Measurements from ENCODE around the gene PFKFB4.

The PFKFB4 gene

DNA sequence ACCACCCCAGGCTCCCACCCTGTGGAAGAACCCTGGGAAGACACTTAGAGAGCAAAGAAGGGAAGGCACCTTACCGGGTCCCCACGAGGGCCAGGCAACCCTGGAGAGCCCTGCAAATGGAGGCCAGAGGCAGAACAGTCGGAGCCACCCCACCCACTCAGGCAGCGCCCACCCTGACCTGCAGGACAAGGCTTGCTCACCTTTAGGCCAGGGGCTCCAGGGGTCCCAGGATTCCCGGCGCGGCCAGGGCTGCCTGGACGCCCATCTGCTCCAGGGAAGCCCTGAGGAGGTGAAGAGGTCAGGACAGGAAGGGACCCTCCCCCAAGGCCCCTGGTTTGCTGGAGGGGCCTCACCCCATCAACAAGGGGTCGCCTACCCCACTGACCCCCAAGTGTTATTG lies 28.2 kb upstream of the PFKFB4 start:
- no peak for DNase-seq (ENCODE audit: low read depth)

DNA sequence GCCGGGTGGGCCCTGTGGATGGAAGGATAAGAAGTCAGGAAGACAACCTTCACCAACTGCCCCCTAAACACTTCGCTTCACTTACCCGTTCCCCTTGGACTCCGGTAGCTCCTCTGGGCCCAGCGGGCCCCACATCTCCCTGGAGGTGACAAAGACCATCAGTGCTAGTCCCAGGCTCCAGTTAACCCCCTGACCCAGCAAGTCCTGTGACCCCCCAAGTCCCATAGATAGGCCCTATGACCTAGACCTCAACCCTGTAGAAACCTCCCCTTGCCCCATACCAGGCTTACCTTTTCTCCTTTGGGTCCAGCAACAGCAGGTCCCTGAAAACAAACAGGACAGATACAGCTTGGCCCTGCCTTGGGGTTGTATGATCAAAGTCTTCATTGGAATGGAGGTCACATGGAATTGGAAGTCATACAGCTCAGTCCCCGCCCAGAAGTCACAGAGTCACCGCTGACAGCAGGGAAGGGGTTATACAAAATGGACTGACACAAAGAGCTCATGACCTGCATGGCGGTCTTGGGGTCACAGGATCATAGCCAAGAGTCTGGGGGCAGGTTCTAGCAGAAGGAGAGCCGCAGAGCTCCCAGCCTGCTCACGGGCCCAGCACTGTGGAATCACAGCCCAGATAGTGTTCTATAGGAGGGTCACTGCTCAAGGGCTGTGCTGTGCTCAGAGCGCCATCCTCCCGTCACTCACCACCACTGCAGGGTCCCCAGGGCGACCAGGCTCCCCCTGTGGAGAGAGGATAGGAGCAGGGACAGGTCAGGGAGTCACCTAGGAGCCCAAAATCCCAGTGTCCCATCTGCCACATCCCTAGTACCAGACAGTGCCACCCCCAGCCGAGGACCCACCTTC lies 25.2 kb upstream of the PFKFB4 start:
- no peak for DNase-seq (ENCODE audit: low read depth)

DNA sequence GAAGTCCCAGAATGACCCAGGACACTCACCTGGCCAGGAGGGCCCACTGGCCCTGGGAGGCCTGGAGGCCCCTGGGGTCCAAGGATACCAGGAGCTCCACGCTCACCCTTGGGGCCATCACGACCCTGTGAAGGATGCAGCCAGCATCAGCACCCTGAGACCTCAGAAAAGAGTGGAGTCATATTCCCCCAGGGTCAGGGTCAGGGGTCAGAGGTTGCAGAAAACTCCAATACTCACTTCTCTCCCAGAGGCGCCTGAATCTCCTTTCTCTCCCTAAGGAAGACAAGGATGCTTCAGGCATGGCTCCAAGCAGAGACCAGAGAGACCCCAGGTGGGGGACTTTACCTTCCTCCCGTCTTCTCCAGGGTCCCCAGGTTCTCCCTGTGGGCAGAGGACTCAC lies 20.0 kb upstream of the PFKFB4 start:
- no peak for DNase-seq (ENCODE audit: low read depth)

DNA sequence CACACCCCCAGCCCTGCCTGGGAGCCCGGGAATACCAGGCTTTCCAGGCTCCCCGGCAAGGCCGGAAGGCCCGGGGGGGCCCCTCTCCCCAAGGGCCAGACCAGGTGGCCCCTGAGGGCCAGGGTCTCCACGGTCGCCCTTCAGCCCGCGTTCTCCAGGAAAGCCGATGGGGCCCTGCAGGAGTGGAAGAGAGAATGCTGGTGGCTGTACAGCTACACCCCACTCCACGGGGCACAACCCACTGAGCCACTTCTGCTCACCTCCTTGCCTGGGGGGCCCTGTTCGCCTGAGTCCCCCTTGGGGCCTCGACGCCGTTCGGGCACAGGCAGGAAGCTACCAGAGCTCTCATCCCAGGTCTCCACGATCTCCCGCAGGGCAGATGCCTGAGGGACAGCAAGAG lies 18.8 kb upstream of the PFKFB4 start:
- DNase-seq (ENCODE audit: low read depth), result no peak

DNA sequence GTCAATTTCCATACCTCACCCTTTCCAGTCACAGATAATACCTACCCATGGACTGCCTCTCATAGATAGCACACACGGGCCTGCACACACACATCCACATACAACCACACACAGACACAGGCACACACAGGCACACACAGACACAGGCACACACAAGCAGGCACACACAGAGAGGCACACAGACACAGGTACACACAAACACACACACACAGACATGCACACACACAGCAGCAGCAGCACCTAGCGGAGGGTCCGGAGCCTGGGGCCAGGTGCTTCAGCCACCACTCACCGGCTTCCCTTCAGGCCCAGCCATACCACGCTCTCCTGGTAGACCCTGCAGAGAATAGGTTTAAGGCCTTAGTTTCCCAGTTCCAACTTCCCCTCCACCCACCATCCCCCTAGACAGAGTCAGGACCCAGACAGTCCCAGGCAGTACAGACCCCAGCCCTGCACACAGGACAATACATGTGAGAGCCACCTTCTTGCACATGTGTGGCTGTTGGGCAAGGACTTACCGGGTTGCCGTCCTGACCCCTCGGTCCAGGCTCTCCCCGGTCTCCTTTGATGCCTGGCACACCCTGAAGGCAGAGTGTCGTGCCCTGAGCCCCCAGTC lies 17.5 kb upstream of the PFKFB4 start:
- DNase-seq (ENCODE audit: low read depth), result no peak

DNA sequence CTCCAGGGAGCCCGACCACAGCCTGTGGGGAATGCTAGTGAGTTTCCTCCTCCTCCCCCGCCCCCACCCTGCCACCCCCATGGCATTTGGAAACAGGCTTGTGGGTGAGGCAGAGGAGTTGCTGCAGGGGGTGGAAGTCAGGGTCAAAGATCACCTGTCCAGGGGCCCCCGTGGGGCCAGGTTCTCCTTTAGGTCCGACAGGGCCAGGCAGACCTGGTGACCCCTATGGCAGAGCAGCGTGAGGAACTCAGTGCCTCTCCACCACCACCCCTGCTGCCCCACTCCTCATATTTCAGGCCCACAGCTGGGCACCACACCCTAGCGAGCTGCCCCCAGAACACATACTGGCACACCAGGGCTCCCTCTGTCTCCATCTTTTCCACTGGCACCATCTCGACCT lies 15.9 kb upstream of the PFKFB4 start:
- DNase-seq (ENCODE audit: low read depth), result no peak

DNA sequence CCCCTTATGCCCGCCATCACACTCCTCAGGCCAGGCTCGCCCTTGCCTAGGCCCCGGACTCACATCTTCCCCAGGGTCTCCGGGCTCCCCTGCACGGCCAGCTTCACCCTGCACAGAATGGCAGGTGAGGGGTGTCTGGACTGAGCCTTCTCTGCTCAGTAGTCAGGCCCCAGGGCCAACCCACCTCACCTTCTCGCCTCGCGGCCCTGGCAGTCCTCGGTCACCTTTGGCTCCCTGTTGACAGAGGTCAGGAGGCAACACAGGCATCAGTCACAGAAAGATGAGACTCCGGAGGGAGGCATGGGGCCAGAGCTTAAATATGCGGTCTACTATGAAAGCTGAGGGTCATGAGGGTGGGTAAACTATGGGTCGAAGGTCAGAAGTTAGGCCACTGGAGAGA lies 15.3 kb upstream of the PFKFB4 start:
- DNase-seq (ENCODE audit: low read depth), result no peak

DNA sequence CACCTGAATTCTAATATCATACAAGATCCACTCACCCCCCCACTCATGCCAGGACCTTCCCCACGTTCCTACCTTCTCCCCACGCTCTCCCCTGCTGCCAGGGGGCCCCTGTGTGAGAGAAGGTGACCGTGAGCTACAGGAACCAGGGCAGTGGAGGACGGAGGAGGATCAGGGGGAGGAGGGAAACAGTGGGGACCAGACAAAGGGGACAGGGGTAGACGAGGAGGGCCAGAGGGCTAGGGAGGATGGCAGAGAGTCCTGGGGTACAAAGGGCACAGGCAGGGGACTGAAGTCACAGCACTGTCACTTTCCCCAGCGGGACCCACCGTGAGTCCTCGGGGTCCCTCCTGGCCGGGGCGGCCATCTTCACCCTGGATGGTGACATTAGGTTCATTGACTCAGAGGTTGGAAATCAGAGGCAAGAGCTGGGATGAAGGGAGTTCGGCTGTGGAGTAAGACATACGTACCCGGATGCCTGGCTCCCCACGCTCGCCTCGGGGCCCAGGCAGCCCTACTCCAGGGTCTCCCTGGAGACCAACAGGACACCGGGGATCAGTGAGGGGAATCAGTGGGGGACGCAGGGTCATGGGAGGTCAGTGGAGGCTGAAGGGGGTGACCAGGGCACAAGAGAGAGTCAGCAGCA lies 13.3 kb upstream of the PFKFB4 start:
- DNase-seq (ENCODE audit: low read depth), result no peak

DNA sequence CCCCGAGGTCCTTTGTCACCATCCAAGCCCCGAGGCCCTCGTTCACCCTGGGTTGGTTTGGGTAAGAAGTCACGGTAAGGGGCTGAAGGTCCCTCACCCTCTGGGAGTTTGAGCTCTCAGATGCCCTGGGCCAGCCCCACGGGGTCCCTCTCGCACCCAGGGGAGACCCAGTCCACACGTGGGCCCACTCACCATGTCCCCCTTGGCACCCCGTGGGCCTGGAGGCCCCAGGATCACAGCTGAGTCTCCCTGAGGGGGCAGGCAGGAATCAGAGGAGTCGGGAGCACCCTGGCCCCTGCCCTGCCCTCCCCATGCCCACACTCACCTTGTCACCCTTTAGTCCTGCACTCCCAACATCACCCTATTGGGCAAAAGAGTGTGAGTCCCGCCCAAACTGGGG lies 12.8 kb upstream of the PFKFB4 start:
- DNase-seq (ENCODE audit: low read depth), result no peak

DNA sequence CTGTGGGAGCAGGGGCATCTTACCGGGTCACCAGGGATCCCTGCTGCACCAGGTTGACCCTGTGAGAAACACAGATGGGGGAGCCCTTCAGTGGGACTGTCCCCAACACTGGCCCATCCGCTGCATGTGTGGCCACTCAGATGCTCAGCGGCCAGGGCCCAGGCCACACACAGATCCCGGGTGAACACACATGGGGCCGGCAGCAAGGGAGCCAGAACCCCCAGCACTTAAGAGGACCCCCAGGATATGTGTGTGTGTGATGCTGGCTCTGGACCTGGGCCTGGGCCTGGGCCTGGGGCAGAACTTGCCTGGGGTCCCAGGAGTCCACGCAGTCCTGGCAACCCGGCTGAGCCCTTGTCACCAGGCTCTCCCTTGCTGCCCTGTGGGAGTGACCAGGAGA lies 11.9 kb upstream of the PFKFB4 start:
- DNase-seq (ENCODE audit: low read depth), result no peak

DNA sequence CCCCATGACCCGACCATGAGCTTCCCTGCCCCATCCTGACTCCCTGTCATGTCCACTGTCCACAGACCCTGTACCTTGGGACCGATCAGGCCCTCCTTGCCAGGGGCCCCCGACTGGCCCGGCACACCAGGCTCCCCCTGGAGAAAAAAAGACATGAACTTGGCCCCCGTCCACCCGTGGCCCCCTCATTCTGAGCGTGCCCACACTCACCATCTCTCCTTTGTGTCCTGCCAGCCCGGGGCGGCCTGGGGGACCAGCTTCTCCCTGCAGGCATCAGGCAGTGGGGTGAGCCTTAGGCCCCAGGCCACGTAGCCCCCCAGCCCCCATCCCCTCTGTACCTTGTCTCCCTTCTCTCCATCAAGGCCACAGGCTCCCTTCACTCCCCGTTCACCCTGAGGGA lies 10.9 kb upstream of the PFKFB4 start:
- no peak for DNase-seq (ENCODE audit: low read depth)

DNA sequence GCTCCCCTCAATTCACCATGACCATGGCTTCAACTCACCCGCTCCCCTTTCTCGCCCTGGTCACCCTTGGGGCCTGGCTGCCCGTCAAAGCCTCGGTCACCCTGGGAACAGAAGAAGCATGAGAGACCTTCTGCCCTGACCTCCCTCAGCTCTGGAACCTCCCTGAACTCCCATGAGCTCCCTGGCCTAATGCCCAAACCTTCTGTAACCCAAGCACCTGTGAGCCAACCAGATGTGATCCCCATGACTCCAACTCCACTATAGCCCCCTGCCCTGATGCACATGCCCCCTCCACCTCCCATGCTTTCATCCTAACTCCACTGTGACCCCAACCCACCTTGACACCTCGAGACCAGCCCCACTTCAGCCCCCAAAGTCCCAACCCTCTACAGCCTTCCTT lies 10.5 kb upstream of the PFKFB4 start:
- DNase-seq (ENCODE audit: low read depth), result no peak

DNA sequence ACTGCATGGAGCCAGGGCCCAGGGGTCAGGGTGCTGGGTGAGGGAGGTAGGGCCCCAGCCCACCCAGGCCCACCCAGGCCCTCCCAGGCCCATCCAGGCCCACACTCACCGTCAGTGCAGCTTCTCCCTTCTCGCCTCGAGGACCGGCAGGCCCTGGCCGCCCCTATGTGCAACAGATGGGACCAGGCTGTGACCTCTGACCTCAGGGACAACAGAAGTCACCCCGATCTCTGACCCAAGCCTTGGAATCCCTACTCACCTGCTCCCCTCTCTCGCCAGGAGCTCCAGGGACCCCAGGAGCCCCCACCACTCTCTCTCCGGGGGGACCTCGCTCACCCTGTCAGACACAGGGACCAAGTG lies 9.8 kb upstream of the PFKFB4 start:
- no peak for DNase-seq (ENCODE audit: low read depth)

DNA sequence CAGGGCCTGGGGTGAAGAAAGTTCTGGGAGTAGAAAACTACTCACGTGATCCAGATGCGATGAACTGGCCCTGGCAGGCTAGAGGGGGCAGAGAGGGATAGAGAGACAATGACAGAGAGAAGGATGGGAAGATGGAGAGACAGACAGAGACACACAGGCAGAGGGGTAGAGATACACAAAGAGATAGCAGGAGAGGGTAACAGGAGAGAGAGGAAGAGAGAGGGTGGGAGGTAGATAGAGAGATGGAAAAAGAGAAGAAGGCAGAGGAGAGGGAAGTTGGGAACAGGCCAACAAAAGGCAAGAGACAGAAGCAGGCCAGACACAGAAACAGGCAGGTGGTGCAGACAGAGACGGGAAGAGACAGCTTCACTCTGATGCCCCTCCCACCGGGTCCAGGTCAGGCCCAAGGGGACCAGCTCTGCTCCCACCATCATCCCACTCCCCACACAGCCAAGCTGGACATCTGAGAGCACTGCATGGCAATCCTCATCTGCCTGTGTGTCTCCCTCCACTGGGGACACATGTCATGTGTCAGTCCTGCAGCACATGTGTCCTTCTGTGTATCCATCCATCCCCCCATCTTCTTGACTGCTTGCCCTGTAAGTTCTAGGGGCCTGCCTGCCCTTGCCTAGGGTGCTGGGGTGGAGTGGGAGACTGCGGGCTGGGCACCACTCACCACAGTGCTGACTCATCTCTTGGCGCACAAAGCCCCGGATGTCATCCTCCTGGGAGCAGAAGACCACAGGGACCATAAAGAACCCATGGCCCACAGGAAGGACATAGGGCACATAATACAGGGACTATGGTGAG lies 9.2 kb upstream of the PFKFB4 start:
- no peak for DNase-seq (ENCODE audit: low read depth)

DNA sequence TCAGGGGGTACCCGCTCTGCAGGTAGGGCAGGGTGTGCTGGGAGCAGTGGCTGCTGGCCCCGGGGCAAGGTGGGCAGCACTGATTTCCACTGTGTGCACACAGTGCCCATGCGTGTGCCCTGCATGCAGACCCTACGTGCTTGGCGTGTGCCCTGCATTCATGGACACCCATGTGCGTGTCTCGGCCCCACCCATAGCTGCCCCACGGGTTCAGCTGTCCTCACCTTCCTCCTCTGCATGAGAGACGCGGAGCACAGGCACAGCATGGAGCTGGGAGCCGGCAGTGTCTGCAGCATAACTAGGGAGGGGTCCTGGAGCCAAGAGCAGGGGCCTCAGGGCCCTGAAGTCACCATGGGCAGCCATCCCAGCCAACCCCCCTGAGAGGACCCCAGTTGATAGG lies 8.6 kb upstream of the PFKFB4 start:
- no peak for DNase-seq (ENCODE audit: low read depth)

DNA sequence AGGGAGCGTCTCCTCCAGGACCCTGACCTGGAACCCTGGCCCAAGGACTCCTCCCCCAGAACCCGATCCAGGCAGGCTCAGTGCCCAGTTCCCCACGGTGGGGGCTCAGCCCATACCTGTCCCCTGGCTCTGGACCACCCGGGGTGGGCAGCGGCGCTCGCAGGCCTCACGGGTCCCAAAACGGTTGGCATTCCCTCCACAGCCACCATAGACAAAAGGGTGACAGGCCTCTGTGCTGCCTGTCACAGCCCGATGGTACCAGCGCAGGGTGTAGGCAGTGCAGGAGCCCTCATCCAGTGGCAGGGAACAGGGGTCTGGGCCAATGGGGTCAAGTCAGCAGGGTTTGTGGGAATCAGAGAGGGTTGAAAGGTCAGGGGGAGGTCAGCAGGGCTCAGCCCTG lies 8.1 kb upstream of the PFKFB4 start:
- no peak for DNase-seq (ENCODE audit: low read depth)

DNA sequence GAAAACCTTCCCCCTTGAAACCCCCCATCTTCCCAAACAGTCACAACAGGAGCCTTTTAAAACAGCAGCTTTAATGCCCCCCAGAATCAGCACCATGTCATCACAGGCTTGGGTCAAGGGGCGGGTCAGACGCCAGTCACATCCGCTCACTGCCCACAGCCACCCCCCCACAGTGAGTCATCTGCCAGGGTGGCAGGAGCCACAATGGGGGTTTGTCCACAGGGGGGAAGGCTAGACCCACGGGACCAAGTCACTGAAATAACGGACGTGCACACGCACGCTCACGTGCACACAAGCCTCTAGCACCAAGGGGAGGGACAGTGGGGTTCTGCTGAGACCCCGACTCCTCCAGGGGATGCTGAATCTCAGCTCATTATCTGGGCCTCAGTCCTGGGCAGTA lies 7.4 kb upstream of the PFKFB4 start:
- no peak for DNase-seq (ENCODE audit: low read depth)

DNA sequence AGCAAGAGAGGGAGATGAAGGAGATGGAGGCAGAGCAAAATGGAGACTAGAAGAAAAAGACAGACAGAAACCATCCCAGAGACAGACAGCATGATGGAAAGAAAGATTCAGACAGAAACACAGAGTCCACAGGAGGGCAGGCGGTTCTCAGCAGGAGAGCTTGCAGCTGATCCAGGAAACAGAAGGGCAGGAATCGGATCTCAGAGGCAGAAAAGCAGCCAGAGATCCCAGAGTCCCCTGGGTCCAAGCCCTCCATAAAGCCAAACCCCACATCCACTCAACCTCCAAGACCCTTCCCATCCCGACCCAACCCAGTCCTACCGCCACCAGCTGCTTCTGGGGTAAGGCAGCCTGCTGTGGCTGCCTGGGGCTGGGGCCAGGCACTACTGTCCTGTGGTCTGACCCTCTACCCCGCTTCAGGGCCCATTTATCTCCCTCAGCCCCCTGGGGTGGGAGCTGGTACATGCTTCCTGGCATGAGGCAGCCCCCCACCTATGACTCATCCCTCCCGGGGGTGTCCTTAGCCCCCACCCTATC lies 6.8 kb upstream of the PFKFB4 start, which contains the start of gene UCN2:
UCN2 (minus strand) TSS at position 400 of the 537 bp plus-strand sequence. CDS start 657 bp downstream, outside the sequence.
- DNase-seq (ENCODE audit: low read depth), result peak; percentile 36

DNA sequence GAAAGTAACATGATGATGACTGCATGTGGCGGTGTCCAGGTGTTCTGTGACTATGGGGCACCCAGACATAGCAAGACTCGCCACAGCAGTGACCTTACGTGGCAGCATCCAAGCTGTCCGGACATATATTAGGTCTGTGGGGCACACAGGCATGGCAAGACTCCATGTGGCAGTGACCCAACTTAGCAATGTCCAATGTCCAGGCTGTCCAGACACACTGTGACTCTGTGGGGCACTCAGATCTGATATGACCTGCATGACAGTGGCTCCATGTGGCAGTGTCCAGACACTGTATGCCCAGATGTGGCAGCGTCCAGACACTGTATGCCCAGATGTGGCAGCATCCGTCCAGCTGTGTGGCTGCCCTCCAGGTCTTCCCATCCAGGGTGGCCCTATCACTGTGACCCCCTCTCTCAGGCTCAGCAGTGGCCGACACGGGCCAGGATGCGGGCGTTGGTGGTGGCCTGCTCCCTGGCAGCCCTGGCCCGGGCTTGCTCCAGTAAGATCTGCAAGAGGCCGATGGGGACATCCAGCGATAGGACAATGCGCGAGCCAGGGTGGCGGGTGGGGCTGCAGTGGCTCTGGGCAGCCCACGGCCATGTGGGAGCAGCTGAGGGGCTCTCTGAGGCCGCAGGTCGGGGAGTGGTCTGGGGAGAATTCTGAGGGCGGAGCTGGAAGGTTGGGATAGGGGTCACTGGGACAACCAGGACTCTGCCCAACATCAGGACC lies 5.9 kb upstream of the PFKFB4 start:
- DNase-seq (ENCODE audit: low read depth), result no peak

DNA sequence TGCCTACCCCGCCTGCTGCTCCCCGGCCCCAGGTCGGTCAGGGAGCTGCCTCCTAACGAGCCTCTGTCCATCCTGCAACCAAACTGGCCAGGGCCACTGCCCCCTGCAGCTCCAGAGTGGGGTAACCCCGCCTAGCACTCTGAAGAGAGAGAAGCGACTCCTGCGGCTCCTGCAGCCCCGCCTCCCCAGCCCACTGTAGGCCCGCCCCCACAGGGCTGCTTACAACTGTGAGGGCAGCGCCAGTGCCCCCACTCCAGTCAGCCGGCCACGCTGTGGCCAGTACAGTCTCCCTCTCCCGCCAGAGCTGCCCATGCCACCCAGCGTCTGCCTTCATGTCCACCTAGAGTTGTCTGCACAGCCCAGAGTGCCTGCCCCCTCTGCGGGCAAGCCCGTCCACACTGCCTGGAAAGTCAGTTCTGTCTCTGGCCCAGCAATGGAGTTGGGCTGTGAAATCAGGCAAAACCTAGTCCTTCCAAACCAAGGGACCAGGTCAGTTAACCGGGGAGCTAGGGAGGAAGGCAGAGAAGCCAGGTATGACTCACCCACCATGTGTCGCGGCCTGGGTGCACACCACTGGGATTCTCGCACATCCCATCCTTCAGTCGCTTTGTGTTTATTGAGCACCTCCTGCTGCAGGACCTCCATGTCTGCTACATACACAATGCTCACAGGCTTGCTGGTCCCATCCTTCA lies 4.6 kb upstream of the PFKFB4 start:
- DNase-seq (ENCODE audit: low read depth), result no peak

DNA sequence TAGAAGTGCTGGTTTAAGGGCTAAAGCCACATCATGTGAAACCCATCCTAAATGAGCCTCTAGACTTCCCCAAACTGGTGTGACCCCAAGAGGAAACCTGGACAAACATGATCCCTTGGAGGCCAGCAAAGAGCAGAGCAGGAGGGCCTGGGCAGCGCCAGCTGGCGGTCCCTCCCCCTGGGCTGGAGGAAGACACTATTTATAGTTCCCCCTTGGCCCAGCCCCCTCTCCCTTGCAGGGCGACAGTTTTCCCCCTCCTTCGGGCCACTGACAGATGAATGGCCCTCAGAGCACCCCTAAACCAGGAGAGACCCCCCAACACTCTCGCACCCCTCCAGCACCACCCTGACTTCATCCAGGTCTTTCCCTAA lies 4.0 kb upstream of the PFKFB4 start:
- DNase-seq (ENCODE audit: low read depth), result no peak
